Inflammatory macrophage treated with lipopolysaccharide for 4 hours (primary cell): ENCODE data around the gene POLG2.

Experiments
- DNase-seq: peaks from one replicate; pipeline ENCODE4 v3.0.0-alpha.2; 2020

Gene POLG2

DNA sequence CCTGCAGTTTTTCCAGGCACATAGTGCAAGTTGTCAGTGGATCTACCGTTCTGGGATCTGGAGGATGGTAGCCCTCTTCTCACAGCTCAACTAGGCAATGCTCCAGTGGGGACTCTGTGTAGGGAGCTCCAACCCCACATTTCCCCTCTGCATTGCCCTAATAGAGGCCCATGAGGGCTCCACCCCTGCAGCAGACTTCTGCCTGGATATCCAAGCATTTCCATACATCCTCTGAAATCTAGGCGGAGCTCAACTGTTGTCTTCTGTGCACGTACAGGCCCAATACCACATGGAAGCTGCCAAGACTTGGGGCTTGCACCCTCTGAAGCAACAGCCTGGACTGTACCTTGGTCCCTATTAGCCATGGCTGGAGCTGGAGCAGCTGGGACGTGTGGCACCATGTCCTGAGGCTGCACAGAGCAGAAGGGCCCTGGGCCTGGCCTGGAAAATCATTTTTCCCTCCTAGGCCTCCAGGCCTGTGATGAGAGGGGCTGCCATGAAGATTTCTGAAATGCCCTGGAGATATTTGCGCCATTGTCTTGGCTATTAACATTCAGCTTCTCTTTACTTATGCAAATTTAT is 58.8 kb downstream of the POLG2 start:
- no peak for DNase-seq

DNA sequence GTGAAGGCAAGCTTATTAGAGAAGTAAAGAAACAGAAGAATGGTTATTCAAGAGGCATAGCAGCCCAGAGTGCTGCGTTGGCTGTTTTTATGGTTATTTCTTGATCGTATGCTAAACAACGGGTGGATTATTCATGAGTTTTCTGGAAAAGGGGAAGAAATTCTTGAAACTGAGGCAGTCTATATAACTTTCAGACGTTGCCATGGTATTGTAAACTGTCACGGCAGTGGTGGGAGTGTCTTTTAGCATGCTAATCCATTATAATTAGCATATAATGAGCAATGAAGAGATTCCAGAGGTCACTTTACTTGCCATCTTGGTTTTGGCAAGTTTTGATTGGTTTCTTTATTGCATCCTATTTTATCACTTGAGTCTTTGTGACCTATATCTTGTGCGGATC is 65.3 kb downstream of the POLG2 start:
- no peak for DNase-seq

DNA sequence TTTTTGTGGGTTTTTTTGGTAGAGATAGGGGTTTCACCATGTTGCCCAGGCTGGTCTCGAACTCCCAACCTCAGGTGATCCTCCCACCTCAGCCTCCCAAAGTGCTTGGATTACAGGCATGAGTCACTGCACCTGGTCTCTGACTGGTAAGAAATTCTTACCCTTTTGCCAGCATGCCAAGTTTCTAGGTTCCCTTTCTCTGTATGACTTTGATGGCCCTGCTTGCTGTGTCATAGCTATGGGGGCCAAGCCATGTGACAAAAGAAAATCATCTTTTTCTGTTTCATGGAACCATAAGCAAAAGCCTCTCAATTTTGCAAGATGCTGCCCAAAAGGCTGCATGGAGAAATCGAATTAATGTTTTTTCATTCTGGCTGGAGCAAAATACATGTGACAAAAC is 66.8 kb downstream of the POLG2 start:
- DNase-seq = peak; percentile 28

DNA sequence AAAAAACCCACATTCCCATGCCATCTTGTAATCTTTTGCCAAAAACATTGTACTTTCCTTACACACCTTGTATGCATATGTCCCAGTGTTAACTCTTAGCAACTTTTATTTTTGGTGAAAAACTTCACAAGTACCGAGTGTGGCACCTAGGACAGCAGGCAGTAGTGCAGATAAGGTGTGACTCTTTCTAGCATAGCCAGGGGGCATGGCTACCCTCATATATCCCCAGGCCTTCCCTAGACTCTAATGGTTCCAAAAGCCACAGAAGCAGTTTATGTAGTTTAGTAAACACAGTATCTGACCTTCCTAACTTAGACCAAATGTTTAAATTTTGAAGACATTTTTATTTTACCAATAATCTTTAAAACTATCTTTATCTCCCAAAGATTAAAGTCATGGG is 68.4 kb downstream of the POLG2 start:
- DNase-seq = no peak
